ENCODE measurements around the gene TXNDC17. TPM values are rescaled to one million over a fixed set of nuclear protein-coding genes. Genes with fewer than 3 reads are reported as not detected.
"Not testable (repeated sequence)": the region's sequence is repeated elsewhere in the genome, so short reads cannot be mapped to it uniquely, and the experiment has no call there.

The TXNDC17 gene
- total RNA-seq, 1 experiment from 2014 or later, result 250 TPM

DNA sequence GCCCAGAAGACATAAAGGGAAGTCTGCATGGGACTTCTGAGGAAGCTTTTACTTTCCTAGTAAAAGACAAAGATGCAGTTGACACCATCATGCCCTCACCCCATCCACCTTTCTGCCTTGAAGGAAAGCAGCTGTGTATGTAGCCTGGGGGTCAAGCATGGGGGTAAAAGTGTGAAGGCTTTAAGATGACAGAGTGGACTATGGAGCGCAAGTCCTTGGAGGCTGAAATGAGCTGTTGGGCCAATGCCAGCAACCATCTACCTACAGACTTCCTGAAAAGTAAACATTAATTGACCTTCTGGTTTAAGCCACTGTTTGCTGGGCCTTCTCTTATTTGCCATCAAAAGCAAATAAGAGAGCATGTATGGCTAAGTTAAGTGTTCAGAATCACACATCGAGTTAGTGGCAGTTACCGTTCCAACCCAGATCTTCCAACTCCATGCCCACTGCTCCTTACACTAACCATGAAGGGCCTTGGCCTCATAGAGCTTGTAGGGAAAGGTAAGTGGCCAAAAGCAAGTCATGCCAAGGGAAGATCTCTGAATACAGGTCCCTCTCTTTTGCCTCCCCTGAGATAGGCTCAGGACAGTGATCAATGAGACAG, 42.3 kb downstream of the TXNDC17 start:
- no peak for DNase-seq (ENCODE audit: low read depth)

DNA sequence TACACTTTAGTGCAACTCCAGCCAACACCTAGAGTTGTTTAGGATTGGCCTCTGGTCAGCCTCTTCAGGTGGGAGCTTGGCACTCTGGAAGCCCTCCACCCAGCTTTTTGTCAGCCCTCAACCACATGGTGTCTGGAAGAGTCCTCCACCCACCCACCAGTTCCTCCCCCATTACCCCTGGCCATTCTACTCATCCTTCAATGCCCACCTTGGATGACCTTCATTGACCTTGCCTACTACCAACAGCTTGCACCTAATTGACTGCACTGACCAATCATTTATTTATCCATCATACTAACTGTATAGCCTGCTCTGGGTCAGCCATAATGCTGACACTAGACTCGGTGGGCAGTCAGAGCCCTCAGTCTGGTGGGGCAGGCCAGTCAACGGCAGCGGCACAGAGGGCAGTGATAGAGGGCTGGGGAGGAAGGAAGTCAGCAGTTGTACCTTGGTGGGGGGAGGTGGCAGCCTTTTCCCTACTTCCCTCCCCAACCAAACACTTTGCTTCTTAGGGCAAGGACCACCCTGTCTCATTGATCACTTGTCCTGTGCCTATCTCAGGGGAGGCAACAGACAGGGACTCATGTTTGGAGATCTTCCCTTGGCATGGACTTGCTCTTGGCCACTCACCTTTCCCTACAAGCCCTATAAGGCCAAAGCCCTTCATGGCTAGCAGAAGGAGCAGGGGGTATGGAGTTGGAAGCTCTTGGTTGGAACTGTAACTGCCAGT, 43.0 kb downstream of the TXNDC17 start:
- no peak for DNase-seq (ENCODE audit: low read depth)

DNA sequence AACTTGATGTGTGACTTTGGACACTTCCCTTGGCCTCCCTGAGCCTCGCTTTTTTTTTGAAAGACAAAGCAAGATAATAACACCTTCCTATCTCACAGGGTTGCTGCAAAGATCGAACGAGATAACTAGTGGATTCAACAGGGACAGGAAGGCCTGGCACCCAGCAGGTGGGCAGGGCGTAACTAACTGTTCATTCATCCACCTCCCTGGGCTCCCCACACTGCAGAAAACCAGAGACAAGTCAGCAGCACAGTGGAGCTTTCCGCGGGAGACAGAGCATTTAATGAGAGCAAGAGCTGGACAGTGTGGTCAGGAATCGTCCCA, 43.6 kb downstream of the TXNDC17 start:
- no peak for DNase-seq (ENCODE audit: low read depth)

DNA sequence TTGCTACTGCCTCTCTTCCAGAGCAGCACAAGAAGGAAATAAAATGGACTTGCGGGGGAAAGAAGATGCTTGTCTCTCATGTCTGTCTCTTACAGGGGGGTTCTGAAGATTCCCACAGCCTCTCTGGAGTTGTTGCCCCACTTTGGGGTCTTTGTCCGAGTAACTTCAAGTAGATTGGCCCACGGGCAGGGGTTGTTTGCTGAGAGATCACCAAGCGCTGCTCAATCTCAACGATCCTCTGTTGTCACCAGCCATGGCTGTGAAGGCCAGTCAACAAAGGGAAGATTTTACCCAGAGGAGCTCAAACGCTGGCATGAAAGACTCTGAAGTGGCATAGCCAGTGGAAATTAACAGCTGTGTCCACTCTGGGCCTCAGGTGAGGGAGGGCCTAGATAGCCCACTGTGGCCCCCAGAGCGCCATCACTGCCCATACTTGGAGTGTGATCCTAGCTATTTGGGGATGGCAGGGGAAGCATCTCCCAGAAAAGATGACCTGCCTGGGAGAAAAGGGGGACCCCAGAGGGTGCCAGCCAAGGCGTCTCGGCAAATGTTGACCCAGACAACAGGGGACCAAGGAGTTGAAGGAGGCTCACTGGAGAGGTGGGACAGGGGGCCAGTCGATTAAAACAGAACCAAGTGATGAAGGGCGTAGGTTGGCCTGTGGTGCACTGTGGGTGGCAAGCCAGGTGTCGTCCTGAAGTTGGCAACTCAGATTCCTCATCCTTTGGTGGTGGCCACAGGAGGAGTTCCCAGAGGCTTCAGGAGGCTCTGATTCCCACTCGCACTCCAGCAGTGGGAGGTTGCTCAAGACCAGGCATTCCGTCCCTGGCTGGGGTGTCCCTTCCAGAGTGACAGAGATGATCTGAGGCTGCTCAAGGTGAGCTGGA, 44.3 kb downstream of the TXNDC17 start:
- no peak for DNase-seq (ENCODE audit: low read depth)

DNA sequence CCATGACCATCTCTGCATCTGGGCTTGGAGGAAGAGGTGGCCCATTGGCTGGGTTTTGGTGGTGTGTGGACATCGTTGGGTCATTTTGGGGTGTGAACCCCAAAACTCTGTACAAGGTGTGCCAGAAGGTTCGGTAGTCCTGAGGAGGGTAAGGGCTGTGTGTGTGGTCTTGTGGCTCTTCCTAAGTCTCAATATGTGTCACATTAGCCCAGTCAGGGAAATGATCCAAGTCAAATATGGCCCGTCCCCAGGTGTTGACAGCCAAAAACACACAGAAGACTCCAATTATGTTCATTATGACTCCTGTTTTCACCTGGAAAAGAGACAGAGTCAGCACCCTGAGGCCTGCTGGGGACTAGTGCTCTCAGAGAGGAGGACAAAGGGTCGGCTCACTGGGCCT, 45.2 kb downstream of the TXNDC17 start:
- DNase-seq (ENCODE audit: low read depth), result no peak

DNA sequence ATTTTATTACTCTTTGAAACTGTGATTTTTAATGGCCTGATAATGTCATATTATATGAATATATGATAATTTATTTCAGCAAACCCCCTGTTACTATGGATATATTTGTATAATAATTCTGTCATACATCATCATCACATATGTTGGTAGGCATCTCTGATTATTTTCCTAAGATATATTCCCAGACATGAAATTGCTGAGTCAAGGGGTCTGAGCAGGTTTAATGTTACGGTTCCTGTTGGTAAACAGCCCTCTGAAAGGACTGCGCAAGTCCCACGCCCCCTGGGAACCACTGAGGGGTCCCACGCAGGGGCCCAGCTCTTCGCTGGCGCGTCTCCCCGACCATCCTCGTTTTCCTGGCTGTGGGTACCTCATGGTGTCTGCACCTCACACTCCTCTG, 48.1 kb downstream of the TXNDC17 start:
- no peak for DNase-seq (ENCODE audit: low read depth)

DNA sequence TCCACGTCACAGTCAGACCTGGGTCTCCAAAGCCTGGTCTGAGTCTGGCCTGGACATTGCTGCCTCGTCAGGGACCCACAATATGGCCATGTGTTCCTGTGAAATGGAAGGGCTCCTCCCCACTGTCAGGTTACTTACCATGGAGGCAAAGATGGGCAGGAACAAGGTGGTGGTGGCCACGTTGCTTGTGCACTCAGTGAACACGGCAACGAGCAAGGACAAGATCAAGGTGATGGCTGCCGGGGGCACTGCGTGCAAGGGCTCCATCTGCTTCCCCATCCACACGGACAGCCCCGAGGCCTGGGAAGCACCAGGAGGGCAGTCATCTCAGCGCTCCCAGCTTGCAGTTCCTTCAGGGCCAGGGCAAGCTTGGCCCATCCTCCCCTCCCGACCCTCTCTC, 49.8 kb downstream of the TXNDC17 start:
- no peak for DNase-seq (ENCODE audit: low read depth)

DNA sequence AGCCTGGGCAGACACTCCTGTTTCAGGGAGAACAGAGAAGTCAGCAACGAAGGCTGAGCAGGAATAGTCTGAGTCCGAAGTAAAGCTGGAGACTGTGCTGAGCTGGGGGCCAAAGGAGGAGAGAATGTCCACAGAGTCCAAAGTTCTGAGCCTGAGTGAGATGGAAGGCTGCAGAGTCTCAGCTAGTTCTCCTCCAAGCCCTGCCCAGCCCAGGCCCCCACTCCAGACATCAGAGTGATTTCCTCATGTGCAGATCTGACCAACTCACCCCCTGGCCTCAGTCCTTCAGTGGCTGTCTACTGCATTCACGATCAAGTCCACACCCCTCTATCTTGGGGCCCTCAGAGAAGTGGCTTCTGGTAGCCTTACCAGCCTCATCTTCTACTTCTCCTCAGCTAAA, 50.7 kb downstream of the TXNDC17 start:
- no peak for DNase-seq (ENCODE audit: low read depth)

DNA sequence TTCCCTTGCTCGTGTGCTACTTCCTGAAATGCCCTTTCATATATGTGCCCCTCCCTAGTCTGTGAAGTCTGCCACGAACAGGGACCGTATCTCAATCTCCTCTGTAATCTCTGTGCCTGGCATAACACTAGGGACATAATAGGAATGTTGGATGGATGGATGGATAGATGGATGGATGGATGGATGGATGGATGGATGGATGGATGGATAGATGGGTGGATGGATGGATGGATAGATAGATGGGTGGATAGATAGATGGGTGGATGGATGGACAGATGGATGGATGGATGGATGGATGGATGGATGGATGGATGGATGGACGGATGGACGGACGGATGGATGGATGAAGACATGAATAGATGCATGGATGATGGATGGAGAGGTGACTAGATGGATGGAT, 51.1 kb downstream of the TXNDC17 start:
- not testable (repeated sequence) for DNase-seq (ENCODE audit: low read depth)

Other genes with a start within 250 kb of the TXNDC17 start
- 0.05 TPM in 1 of 2 replicates, not detected in the other for gene AIPL1, start 205.9 kb upstream of the TXNDC17 start, total RNA-seq (2014; rRNA removed; shearing (Covaris generic))
- 76.1 and 87.3 TPM in 2 replicates for gene PIMREG, start 196.6 kb upstream of the TXNDC17 start, total RNA-seq (2014; rRNA removed; shearing (Covaris generic))
- 0.39 and 0.89 TPM in 2 replicates for gene PITPNM3, start 84.5 kb upstream of the TXNDC17 start, total RNA-seq (2014; rRNA removed; shearing (Covaris generic))
- 7.2 and 12.9 TPM in 2 replicates for gene KIAA0753, start 349 bp upstream of the TXNDC17 start, total RNA-seq (2014; rRNA removed; shearing (Covaris generic))
- gene MED31, start 10.5 kb downstream of the TXNDC17 start, total RNA-seq (2014; rRNA removed; shearing (Covaris generic)), result 13.4 and 29.9 TPM in 2 replicates
- 0.62 and 1.6 TPM in 2 replicates for gene C17orf100, start 10.7 kb downstream of the TXNDC17 start, total RNA-seq (2014; rRNA removed; shearing (Covaris generic))
- not detected in 2 replicates for gene SLC13A5, start 72.3 kb downstream of the TXNDC17 start, total RNA-seq (2014; rRNA removed; shearing (Covaris generic))
- 74.4 and 76.4 TPM in 2 replicates for gene XAF1, start 115.0 kb downstream of the TXNDC17 start, total RNA-seq (2014; rRNA removed; shearing (Covaris generic))
- 0.20 TPM in 1 of 2 replicates, not detected in the other for gene FBXO39, start 135.2 kb downstream of the TXNDC17 start, total RNA-seq (2014; rRNA removed; shearing (Covaris generic))
- not detected in 2 replicates for gene TEKT1, start 190.7 kb downstream of the TXNDC17 start, total RNA-seq (2014; rRNA removed; shearing (Covaris generic))